Measurements from ENCODE around the gene HOXB4.
"Not testable (repeated sequence)": the region's sequence is repeated elsewhere in the genome, so short reads cannot be mapped to it uniquely, and the experiment has no call there.

The HOXB4 gene

GRCh38 chr17:48545022-48545375 is 33.2 kb downstream of the HOXB4 start, which contains the start of gene HOXB2:
HOXB2 (minus strand) TSS chr17:48545109; CDS start chr17:48544911, 198 bp downstream.
- no peak for DNase-seq

DNA sequence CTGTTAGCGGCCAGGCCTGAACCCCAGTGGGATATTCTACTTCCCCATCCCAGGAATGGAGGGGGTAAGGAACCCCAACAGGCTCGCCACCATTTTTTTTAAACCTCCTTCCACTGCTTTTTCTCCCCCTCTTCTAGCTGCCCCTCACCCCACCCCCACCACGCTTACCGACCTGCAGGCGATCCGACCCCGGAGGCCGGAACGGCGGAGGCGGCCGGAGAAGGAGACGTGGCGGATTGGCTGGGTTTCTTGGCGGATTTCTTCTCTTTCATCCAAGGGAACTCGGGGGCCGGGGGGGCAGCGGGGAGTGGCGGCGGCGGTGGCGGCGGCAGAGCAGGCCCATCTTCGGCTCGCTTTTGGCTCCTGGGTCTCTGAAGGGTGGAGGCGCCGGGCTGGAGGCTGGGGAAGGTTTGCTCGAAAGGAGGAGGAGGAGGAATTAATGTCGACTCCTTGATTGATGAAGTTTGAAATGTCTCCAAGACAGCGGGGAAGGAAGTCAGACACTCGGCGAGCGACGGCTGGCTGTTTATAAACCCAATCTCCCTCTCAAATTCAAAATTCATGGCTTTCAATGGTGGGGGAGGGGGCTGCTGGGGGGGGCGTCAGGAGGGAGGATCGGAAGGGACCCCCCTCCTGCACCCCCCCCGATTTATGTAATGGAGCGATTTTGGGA is 33.7 kb downstream of the HOXB4 start:
- DNase-seq = no peak

GRCh38 chr17:48543854-48544348 is 34.2 kb downstream of the HOXB4 start:
- no peak for DNase-seq

- DNase-seq = no peak
Measured at GRCh38 chr17:48543107-48543853, 34.9 kb downstream of the HOXB4 start.

DNA sequence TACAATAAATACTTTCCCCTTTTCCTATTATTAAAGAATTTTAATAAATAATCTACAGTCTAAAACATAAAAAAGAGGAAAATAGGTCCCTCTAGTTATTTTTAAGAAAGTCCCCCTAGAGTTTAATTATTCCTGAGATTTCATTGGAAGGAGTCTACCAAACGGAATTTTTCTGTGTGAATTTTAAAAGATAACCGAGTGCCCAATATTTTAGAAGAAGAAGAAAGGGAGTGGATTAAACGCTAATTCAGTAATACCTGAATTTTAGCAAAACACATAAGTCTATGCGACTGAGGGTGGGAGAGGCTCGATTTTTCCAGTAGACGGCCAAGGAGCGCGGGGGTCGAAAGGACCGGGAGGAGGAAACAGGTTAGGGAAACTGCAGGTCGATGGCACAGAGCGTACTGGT is 35.4 kb downstream of the HOXB4 start:
- DNase-seq = no peak

- DNase-seq = no peak
Measured at GRCh38 chr17:48542114-48542656, 36.0 kb downstream of the HOXB4 start.

GRCh38 chr17:48541577-48542113 is 36.5 kb downstream of the HOXB4 start:
- no peak for DNase-seq

DNA sequence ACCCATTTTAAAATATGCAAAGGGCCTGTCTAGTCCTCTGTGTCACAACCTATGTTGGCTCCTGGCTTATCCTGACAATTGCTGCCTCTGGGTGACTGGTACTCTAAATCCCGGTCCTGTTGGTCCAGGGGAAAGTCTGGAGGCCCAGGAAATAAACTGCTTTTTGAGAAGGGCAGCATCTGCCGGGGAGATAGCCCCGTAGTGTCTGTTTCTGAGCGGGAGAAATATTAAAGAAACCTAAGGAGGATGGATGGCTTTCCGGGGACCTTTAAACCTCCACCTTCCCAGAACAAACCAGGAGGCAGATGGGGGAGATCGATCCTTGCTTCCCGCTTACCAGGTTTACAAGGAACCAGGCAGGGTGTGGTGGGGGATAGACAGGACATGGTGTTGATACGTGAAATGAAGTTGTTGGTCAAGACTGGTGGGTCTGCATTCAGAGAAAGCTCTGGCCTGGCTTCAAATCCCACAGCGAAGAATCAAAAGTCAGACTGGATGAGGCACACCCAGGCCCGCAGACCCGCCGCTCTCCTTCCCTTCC is 37.0 kb downstream of the HOXB4 start:
- DNase-seq = no peak

GRCh38 chr17:48540213-48540612 is 37.9 kb downstream of the HOXB4 start:
- DNase-seq = no peak

DNA sequence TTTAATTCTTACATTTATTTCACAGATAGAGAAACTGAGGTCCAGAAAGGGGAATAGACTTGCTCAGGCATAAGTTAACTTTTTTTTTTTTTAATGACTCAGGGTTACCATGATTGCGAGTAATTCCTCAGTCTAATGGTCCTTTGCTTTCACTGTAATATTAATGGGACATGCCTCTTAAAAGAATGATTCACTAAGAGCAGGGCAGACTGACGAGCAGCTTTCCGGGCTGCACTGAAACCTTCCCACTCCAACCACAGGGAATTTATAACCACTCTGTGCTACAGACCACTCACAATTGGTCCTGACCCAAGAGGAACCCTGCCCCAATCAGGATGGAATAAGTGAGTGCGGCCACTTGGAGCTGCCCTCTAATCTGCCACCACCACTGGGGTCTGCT is 39.0 kb downstream of the HOXB4 start:
- DNase-seq = no peak

DNA sequence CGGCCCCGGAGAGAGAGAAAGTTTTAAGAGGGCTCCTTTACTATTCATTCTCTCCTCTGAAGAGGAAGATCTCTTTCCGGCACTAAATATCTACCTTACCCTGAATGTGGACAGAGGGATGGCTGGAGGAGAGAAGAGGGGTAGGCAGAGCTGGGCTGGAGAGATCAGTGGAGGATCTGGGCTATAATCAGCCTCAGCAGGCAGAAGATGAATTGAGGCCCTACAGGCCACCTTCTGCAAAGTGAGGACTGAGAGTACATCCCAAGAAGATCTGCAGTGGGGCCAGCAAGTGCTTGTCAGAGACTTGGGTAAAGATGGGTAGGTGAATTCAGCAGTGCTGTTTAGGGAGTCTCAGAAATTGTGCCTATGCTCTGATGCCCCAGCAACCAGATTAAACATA is 40.8 kb downstream of the HOXB4 start:
- no peak for DNase-seq

DNA sequence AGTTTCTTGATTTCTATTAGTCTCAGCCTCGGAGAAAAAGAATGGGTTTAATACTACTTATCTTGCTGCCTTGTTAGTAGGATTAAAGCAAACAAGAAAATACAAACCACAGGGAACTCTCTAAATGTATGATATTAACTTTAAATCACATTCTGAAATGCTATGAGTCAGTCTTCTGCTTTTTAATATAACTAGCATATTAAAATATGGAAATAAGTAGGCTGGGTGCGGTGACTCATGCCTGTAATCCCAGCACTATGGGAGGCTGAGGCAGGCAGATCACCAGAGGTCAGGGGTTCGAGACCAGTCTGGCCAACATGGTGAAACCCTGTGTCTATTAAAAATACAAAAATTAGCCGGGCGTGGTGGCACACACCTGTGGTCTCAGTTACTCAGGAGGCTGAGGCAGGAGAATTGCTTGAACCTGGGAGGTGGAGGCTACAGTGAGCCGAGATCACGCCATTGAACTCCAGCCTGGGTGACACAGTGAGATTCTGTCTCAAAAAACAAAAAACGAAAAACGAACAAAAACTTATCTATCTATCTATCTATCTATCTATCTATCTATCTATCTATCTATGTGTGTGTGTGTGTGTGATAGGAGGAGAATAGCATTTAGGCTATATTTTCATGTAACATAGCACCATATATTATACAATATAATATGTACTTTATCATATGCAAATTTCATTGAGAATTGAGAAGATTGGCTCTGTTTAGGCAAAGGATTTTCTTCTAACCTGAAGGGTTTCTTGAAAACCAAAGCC is 42.2 kb downstream of the HOXB4 start:
- DNase-seq = not testable (repeated sequence)

GRCh38 chr17:48532261-48532660 is 45.9 kb downstream of the HOXB4 start:
- no peak for DNase-seq

- no peak for DNase-seq
Measured at GRCh38 chr17:48530887-48531272, 47.3 kb downstream of the HOXB4 start, which contains the start of gene HOXB1. HOXB1 (minus strand) TSS chr17:48531011; CDS start chr17:48530904, 107 bp downstream.

DNA sequence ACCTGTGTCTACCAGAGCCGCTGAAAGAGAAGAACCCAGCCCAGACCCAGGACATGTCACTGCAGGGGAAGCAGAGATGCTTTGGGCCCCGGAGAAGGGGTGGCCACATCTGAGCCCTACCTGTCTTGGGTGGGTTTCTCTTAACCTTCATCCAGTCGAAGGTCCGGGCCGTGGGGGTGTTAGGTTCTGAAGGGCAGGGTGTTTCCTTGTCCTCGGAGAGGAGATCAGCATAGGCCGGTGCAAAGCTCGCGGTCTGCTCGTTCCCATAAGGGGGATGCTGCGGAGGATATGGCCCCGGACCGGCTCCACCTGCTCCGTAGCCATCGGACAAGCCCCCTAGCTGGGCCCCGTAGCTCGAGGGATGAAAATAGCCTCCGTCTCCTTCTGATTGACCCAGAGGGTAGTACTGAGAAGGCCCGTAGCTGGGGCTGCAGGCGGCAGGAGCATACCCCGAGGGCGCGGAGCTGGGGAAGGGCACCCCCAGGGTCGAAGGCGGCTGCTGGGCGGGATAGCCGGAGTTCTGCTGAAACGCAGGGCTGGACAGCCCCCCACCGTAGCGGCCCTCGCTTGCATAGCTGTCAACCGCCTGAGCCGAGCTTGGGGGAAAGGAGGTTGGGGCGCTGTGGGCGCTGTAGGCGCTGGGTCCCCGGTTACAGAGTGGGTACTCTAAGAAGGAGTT is 47.8 kb downstream of the HOXB4 start:
- no peak for DNase-seq

DNA sequence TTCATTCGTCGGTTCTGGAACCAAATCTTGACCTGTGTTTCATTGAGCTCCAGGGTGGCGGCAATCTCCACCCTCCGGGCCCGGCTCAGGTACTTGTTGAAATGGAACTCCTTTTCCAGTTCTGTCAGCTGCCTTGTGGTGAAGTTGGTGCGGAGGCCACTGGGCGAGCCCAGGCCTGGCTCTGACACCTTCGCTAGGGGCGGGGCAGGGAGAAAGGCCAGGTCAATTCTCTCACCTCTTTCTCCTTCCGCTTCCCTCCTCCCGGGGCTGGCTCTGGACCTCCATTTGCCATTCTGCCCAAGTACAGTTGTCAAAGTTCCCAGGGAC is 48.5 kb downstream of the HOXB4 start:
- DNase-seq = no peak

GRCh38 chr17:48528936-48529682 is 49.0 kb downstream of the HOXB4 start:
- DNase-seq = no peak

- DNase-seq = no peak
Measured at GRCh38 chr17:48528153-48528935, 49.8 kb downstream of the HOXB4 start.

GRCh38 chr17:48527547-48527932 is 50.6 kb downstream of the HOXB4 start:
- DNase-seq = no peak
